Measurements from ENCODE around the gene CDHR5. TPM values are rescaled to one million over a fixed set of nuclear protein-coding genes. Genes with fewer than 3 reads are reported as not detected.
A peak's percentile ranks its signal among the peaks of the same experiment; 100 is the strongest.

Gene CDHR5
- total RNA-seq, 2 experiments from 2014 or later, result not detected

DNA sequence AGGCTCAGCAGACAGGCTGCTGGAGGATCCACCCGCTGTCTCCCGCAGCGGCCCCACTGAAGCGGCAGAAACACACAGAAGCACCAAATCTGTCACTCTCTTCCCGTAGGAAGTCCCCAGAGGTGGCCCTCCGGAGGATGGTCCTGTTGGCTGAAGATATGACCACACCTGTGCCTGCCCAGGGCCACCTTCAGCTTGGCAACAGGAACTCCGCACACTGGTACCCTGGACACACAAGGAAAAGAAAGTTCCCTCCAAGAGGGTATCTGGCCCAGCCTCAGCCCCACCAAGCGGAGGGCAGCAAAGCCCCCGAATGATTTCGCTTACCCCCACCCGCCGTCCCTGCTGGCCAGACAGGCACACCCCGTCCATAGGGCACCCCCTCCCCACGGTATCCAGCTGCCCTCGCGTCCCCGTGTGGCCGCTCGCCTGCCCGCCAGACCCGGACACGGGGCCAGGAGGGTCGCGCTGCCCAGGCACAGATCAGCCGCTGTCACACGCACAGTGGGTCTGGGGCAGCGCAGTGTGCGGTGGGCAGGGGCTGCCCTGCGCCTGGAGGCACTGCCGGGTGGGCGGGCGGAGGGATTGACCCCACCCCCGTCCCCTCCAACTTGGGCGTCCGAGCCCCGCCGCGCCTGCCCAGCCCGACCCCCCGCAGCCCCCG is 57.0 kb downstream of the CDHR5 start:
- H3K4me3 Mint-ChIP-seq, result peak overlapping the region; percentile 88
- intact Hi-C loops (cut with micrococcal nuclease), result no loop called here
- ATAC-seq (no peak), DNase-seq (no peak)
- H3K27ac Mint-ChIP-seq, result peak overlapping the region; percentile 57
- H3K36me3 Mint-ChIP-seq (ENCODE audit: low read depth), result peaks cover 23% of the 10 kb centered on the region
- ChIA-PET CTCF (interaction anchor here (1.3 kb wide), 1 partner anchor 13 kb away, joined by 4 read pairs; no protein-coding TSS in a partner anchor), POLR2A (interaction anchor here (0.5 to 1.5 kb wide), 5 partner anchors 10 to 69 kb away, joined by 3 to 7 read pairs (median 3); partner anchors contain the start of gene HRAS)
- TF ChIP-seq, protein P1, sequence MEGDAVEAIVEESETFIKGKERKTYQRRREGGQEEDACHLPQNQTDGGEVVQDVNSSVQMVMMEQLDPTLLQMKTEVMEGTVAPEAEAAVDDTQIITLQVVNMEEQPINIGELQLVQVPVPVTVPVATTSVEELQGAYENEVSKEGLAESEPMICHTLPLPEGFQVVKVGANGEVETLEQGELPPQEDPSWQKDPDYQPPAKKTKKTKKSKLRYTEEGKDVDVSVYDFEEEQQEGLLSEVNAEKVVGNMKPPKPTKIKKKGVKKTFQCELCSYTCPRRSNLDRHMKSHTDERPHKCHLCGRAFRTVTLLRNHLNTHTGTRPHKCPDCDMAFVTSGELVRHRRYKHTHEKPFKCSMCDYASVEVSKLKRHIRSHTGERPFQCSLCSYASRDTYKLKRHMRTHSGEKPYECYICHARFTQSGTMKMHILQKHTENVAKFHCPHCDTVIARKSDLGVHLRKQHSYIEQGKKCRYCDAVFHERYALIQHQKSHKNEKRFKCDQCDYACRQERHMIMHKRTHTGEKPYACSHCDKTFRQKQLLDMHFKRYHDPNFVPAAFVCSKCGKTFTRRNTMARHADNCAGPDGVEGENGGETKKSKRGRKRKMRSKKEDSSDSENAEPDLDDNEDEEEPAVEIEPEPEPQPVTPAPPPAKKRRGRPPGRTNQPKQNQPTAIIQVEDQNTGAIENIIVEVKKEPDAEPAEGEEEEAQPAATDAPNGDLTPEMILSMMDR (IDR thresholded peaks at IDR 0.05), result no peak
- H3K4me1 Mint-ChIP-seq (ENCODE audit: low read depth), result no peaks in the 10 kb centered on the region
- H3K9me3 Mint-ChIP-seq, result no peaks in the 10 kb centered on the region
- no peaks in the 10 kb centered on the region for H3K27me3 Mint-ChIP-seq

DNA sequence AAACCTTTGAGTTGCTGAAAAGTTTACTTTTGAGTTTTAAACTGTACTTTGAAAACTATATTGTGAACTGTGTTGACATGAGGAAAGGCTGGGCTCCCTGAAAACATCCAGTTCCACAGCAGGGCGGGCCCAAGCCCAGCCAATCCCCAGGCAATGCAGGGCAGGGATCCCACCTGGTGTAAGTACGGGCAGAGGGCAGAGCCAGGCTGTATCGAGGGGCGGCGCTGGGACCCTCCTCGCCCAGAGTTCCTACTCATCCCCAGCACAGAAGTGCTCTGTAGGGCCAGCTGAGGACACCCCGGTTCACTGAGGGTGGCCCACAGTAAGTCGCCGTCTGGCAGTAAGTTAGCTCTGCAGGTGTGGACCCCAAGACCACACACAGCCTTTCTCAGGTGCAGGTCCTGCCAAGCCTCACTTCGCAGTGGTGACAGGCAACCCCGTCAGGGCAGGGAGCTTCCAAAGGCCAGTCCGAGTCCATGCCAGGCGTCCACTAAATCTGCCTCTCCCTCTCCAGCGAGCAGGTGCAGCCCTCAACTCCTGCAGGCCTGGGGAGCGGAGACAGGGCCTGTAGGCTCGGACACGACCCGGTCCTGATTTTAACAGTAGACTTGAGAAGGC is 57.6 kb downstream of the CDHR5 start:
- POLR2A ChIA-PET, result interaction anchor here (0.9 to 1.5 kb wide), 3 partner anchors 9 to 31 kb away, joined by 3 to 7 read pairs (median 5); partner anchors contain the start of gene PHRF1
- H3K9me3 Mint-ChIP-seq, result no peaks in the 10 kb centered on the region
- H3K36me3 Mint-ChIP-seq (ENCODE audit: low read depth), result peaks cover 23% of the 10 kb centered on the region
- peak overlapping the region; percentile 57 for H3K27ac Mint-ChIP-seq
- TF ChIP-seq, protein P1 (IDR thresholded peaks at IDR 0.05), result no peak
- H3K4me3 Mint-ChIP-seq, result peak overlapping the region; percentile 88
- intact Hi-C loops (cut with micrococcal nuclease), result no loop called here
- H3K4me1 Mint-ChIP-seq (ENCODE audit: low read depth), result no peaks in the 10 kb centered on the region
- no peaks in the 10 kb centered on the region for H3K27me3 Mint-ChIP-seq
- DNase-seq (no peak), ATAC-seq (no peak)
- CTCF ChIA-PET, result interaction anchor here (1.1 to 1.7 kb wide), 2 partner anchors 12 to 158 kb away, joined by 5 to 7 read pairs; no protein-coding TSS in a partner anchor

Small RNAs within 50 kb of the gene (microRNA-seq; reads per million reads assigned to microRNA genes)
- gene MIR210 (ENCODE audit: borderline microRNAs expressed, borderline replicate concordance), result 587 reads per million, percentile 85 among the genes with 10 or more reads in this experiment

Other genes with a start within 250 kb of the CDHR5 start
- gene PKP3, start 230.7 kb downstream of the CDHR5 start, total RNA-seq, result under 1 TPM in 1 of 2 experiments, not detected in 1; 0.18 TPM
- gene SIGIRR, start 210.0 kb downstream of the CDHR5 start, total RNA-seq, result 10 to 100 TPM; 33.9 to 35.0 TPM
- 10 to 100 TPM; 28.2 to 29.0 TPM for gene ANO9, start 182.9 kb downstream of the CDHR5 start, total RNA-seq
- gene PTDSS2, start 174.7 kb downstream of the CDHR5 start, total RNA-seq, result 10 to 100 TPM; 17.4 to 18.0 TPM
- 100 to 1,000 TPM; 105 to 110 TPM for gene RNH1, start 117.7 kb downstream of the CDHR5 start, total RNA-seq
- gene HRAS, start 89.4 kb downstream of the CDHR5 start, total RNA-seq, result 10 to 100 TPM; 30.4 to 34.6 TPM
- under 1 TPM; 0.67 to 0.99 TPM for gene LRRC56, start 87.4 kb downstream of the CDHR5 start, total RNA-seq
- gene LMNTD2, start 64.2 kb downstream of the CDHR5 start, total RNA-seq, result 1 to 10 TPM in 1 of 2 experiments, under 1 TPM in 1; 0.88 to 1.3 TPM
- 10 to 100 TPM; 16.8 to 17.3 TPM for gene RASSF7, start 64.0 kb downstream of the CDHR5 start, total RNA-seq
- gene PHRF1, start 48.5 kb downstream of the CDHR5 start, total RNA-seq, result 10 to 100 TPM; 43.1 to 44.5 TPM
- 10 to 100 TPM; 34.6 to 37.5 TPM for gene IRF7, start 9.0 kb downstream of the CDHR5 start, total RNA-seq
- gene SCT, start 2.2 kb upstream of the CDHR5 start, total RNA-seq, result not detected
- under 1 TPM; 0.88 to 0.89 TPM for gene DRD4, start 12.3 kb upstream of the CDHR5 start, total RNA-seq
- gene DEAF1, start 70.3 kb upstream of the CDHR5 start, total RNA-seq, result 10 to 100 TPM; 59.1 to 59.3 TPM
- 10 to 100 TPM; 10.6 to 12.5 TPM for gene TMEM80, start 70.9 kb upstream of the CDHR5 start, total RNA-seq
- gene EPS8L2, start 81.3 kb upstream of the CDHR5 start, total RNA-seq, result 10 to 100 TPM; 15.0 to 16.7 TPM
- gene TALDO1, start 122.5 kb upstream of the CDHR5 start, total RNA-seq, result 100 to 1,000 TPM; 234 to 241 TPM
- gene GATD1, start 152.5 kb upstream of the CDHR5 start, total RNA-seq, result 10 to 100 TPM; 45.8 to 48.8 TPM
- gene CEND1, start 165.1 kb upstream of the CDHR5 start, total RNA-seq, result under 1 TPM; 0.20 to 0.25 TPM
- 10 to 100 TPM; 33.3 to 36.7 TPM for gene SLC25A22, start 173.3 kb upstream of the CDHR5 start, total RNA-seq
- gene PIDD1, start 180.3 kb upstream of the CDHR5 start, total RNA-seq, result 10 to 100 TPM; 29.9 to 30.6 TPM
- 1,000 to 10,000 TPM; 3,638 to 3,686 TPM for gene RPLP2, start 185.0 kb upstream of the CDHR5 start, total RNA-seq
- gene PNPLA2, start 194.0 kb upstream of the CDHR5 start, total RNA-seq, result 10 to 100 TPM; 29.7 to 32.0 TPM
- gene CRACR2B, start 203.0 kb upstream of the CDHR5 start, total RNA-seq, result 1 to 10 TPM; 2.1 to 2.4 TPM
- 10 to 100 TPM; 45.9 to 46.5 TPM for gene CD151, start 208.0 kb upstream of the CDHR5 start, total RNA-seq
- 10 to 100 TPM; 83.0 to 89.2 TPM for gene POLR2L, start 217.6 kb upstream of the CDHR5 start, total RNA-seq
- 10 to 100 TPM; 15.4 to 16.0 TPM for gene TSPAN4, start 217.9 kb upstream of the CDHR5 start, total RNA-seq

All from activated CD8-positive, alpha-beta T cell treated with anti-CD3 and anti-CD28 coated beads for 36 hours (primary cell).